Choroid plexus epithelial cell (primary cell): ENCODE measurements around the gene AXIN2.

ENCODE experiments used
- DNase-seq: peaks from one replicate; pipeline ENCODE4 v3.0.0-alpha.2; 2010; ENCODE audit warnings: low read depth
- H3K4me3 ChIP-seq: 2 replicates; pipeline ENCODE4 v1.5.1; 2011; ENCODE audit warnings: low read depth, mild to moderate bottlenecking, control low read depth, low read length, moderate library complexity
- CTCF ChIP-seq: conservative IDR thresholded peaks from 2 replicates; pipeline ENCODE4 v1.5.1; 2011; ENCODE audit warnings: low read depth, mild to moderate bottlenecking, control low read depth, inconsistent platforms, low read length, moderate library complexity

AXIN2 gene

DNA sequence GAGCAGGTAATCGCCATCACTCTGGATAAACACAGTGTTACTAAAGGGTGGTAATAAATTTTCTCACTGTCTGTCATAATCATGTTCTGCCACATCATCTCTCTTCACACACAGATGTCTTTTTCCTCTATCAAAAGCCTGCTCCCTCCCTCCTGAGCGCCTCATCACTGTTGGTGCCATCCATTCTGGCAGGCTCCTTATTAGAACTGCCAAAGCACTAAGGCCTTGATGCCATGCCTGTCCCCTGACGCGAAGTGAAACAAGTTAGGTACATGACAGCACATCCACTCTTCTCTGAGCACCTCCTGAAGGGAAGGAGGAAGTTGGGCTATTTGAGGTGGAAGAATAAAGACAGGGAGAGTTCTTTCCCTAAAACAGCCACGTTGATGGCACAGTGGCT is 38.2 kb upstream of the AXIN2 start:
- TF ChIP-seq CTCF, result no peak
- no peak overlapping the region for H3K4me3 ChIP-seq
- no peak for DNase-seq

DNA sequence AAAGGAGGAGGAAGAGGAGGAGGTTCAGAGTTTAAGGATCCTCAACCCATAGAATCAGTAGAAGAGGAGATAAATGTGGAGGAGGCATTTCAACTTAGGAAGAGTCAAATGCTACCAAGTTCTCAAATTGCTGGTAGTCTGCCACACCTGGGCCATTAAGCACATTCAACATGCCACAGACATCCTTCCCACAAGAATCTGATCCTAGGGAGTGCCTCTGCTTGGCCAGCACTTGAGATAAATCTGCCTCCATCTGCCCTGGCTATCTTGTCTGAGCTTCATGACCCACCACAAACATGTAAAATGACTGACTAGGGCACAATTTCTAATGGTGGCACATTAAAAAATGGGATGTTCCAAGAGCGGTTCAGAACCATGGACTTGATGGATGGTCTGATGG is 37.3 kb upstream of the AXIN2 start:
- no peak overlapping the region for H3K4me3 ChIP-seq
- no peak for DNase-seq

GRCh38 chr17:65595071-65595656 is 33.7 kb upstream of the AXIN2 start:
- peak; percentile 13 for DNase-seq
- no peak for TF ChIP-seq CTCF
- H3K4me3 ChIP-seq, result no peak overlapping the region

More for the DNA sequence above, 37.3 kb upstream of the AXIN2 start:
- TF ChIP-seq CTCF, result no peak

DNA sequence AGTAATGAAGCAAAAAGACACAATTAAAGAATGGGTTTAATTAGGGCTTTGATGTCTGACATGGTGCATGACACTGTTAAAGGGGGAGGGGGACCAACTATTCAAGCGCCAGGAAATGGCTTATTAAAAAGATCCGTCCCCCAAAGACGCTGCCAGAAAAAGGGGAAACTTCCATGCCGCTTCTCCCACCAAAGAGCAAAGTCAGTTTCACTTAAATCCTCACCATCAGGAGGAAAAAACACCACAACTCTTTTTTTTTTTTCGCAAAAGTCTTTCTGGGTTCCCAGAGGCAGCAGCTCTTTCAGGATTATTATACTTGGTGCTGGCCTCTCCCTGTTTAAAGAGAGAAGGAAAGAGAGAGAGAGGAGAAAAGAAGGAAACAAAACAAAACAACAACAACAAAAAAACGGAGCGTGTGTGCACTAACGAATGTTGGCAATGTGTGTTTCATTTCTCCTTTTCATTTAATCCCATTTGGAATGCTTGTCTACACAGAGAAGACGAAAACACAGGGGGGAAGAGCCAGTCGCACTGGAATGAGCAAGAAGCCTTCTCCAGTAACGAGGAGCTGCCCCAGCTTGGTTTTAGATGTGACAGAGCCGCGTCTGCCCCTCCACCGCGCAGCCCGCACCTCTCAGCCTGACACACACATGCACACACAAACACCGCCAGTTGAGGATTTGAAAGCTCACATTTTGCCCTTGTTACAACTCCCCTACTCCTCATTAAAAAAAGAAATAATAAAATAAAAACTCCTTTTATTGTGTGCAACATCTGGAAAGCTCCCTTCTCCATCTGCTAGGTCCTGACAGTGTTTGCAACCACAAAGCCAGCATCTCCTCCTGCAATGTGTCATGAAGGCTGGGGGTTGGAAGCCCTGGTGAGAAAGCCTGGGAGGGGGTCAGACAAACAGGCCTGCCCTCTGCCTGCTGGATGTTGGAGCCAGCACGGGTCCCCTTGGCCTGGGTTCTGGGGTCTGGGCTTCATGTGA is 32.7 kb upstream of the AXIN2 start:
- no peak for TF ChIP-seq CTCF
- DNase-seq, result peak; percentile 59
- H3K4me3 ChIP-seq, result peak overlapping the region; percentile 37

GRCh38 chr17:65593092-65593854 is 31.8 kb upstream of the AXIN2 start:
- DNase-seq, result no peak
- no peak for TF ChIP-seq CTCF
- peak overlapping the region; percentile 37 for H3K4me3 ChIP-seq

DNA sequence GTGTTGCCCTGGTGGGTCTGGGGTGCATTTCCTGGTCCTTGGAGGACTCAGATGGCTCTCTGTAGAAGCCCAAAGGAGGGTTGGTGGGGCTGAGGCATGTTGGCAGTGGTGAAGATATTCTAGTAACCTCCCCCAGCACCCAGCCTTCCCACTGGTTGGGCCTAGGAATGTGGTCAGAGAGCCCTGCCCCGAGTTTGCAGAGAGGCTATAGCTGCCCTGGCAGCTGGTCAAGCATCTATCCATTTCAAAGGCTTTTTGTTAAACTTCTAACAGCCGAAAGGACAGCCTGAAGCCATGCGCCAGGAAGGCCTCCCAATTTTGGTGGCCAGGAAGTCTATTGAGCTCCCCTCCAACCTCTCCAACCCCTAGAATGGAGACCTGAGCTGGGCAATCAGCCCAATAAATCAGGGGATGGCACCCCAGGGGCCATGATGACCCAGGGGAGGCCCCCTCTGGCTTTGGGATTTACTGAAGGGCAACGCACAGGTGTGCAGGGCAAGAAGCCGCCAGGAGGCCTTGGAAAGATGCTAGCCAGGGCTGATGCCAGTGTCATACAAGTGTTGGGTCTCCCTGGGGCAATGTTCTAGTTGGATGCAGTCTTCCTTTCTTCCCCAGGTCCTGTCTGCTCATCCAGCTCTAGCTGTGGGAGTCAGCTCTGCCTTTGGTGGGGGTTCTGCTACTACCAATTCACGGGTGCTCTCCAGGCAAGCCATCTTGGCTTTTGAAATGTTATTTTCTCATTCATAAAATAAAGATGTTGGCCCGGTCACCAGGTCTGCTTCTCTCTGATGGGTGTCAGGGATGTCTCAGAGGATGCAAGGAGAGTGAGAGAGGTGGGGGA is 30.9 kb upstream of the AXIN2 start:
- H3K4me3 ChIP-seq, result no peak overlapping the region
- no peak for DNase-seq
- no peak for TF ChIP-seq CTCF
